NT2/D1 (cell line): ENCODE results near the gene SLC23A3.

Source experiments
- SUZ12 ChIP-seq: IDR thresholded peaks from 2 replicates; pipeline ENCODE4 v1.6.1; 2011; ENCODE audit not compliant: insufficient read length, insufficient read depth; ENCODE audit errors: extremely low read depth
- ZNF274 ChIP-seq: IDR thresholded peaks from 2 replicates; pipeline ENCODE4 v1.6.1; 2011; ENCODE audit warnings: mild to moderate bottlenecking, low read depth, low read length

- no peak for TF ChIP-seq SUZ12
- no peak for TF ChIP-seq ZNF274
Observed at GRCh38 chr2:219155054-219155644, 14.7 kb downstream of the SLC23A3 start.
